ENCODE results near the gene TOGARAM2.

DNA sequence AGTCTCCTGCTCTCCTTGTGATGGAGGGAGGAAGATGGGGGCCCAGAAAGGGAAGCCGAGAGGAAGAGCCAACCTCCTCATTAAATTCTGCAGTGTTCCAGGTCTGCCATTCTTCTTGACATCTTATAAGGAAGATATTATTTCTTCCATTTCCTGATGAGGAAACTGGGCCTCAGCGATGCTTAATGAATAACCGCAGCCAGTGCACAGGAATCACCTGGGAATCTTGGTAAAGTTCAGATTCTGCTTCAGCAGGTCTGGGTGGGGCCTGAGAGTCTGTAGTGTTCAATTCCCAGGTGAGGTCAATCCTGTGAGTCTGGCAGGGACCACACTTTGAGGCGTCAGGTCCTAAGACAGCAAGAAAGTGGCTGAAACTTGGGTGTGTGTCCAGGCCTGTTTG lies 75.9 kb downstream of the TOGARAM2 start:
- TF ChIP-seq CTCF (conservative IDR thresholded peaks at IDR 0.05; ENCODE audit: low read length) (no peak), EZH2phosphoT487 (IDR thresholded peaks at IDR 0.05; ENCODE audit: borderline replicate concordance, low read depth, low read length) (no peak)

All from OCI-LY7 (cell line).